GM12878 (cell line): ENCODE measurements around the gene P4HA2. TPM values are rescaled to one million over a fixed set of nuclear protein-coding genes. Genes with fewer than 3 reads are reported as not detected.

Experiments used
- ATAC-seq: fragments of 200-7000 bp; cut with Tn5 transposase; 3 replicates; pipeline ENCODE4 v1.9.1; 2020; ENCODE audit warnings: mild to moderate bottlenecking, moderate library complexity
- BruUV-seq: library from RNA; stranded (reverse); fragments of 400-500 nt; replicated peaks from 2 replicates; lab custom pipeline; 2021; lab: Mats Ljungman, UMichigan
- CTCF ChIA-PET: fragments of 300-600 bp; sonication (Branson Sonifier 250); formaldehyde crosslinking; extraction: SDS; loops from one replicate; lab custom pipeline; 2021; ENCODE audit warnings: inconsistent platforms; lab: Yijun Ruan, JAX
- POLR2A ChIA-PET: fragments of 350-600 bp; formaldehyde crosslinking; extraction: SDS; loops from one replicate; lab custom pipeline; 2021; ENCODE audit warnings: inconsistent platforms; lab: Charles Lee
- RAD21 ChIA-PET: fragments of 300-600 bp; sonication (Branson Sonifier 250); formaldehyde crosslinking; loops from one replicate; lab custom pipeline; 2023; ENCODE audit warnings: antibody characterized with exemption; ENCODE audit not compliant: unreplicated experiment; lab: Charles Lee
- SMC1A ChIA-PET: fragments of 300-600 bp; sonication (Branson Sonifier 250); formaldehyde crosslinking; loops from one replicate; lab custom pipeline; 2023; ENCODE audit not compliant: unreplicated experiment, uncharacterized antibody; lab: Charles Lee
- DNase-seq: peaks from one replicate; pipeline ENCODE4 v3.0.0-alpha.2; 2011; ENCODE audit warnings: low read depth, low spot score
- FAIRE-seq: peaks from 3 replicates; lab custom pipeline; 2011; peaks lifted over from hg19 to GRCh38; lab: Jason Lieb, UNC
- H2AFZ ChIP-seq: 2 replicates; pipeline ENCODE4 v1.6.0; 2011; ENCODE audit warnings: low read depth, low read length, control low read depth; ENCODE audit not compliant: control insufficient read depth
- H3K27ac ChIP-seq: 2 replicates; pipeline ENCODE4 v1.5.1; 2011; ENCODE audit warnings: control low read depth; ENCODE audit not compliant: control insufficient read depth, insufficient read depth
- H3K27me3 ChIP-seq, 2 experiments: replicated peaks in 1 of 2; 2 replicates each; pipeline versions ENCODE4 v1.6.0 to v1.6.1; 2011; ENCODE audit warnings: low read length in 1 of 2; ENCODE audit not compliant: control insufficient read depth in 2 of 2, insufficient read depth in 2 of 2
- H3K36me3 ChIP-seq, 2 experiments: 2 replicates each; pipeline ENCODE4 v1.5.1; 2011; ENCODE audit warnings: low read length in 1 of 2; ENCODE audit not compliant: control insufficient read depth in 2 of 2, insufficient read depth in 2 of 2
- H3K4me1 ChIP-seq: 2 replicates; pipeline ENCODE4 v1.6.1; 2011; ENCODE audit warnings: mild to moderate bottlenecking, low read length, moderate library complexity, mixed read lengths; ENCODE audit not compliant: control insufficient read depth, insufficient read depth
- H3K4me2 ChIP-seq: 2 replicates; pipeline ENCODE4 v1.6.0; 2011; ENCODE audit warnings: control low read depth; ENCODE audit not compliant: control insufficient read depth, insufficient read depth
- H3K4me3 ChIP-seq: fragments of 200-600 bp; sonication (generic); 2 replicates; pipeline ENCODE4 v1.5.1; 2016
- H3K79me2 ChIP-seq: 2 replicates; pipeline ENCODE4 v1.6.0; 2011; ENCODE audit warnings: low read length; ENCODE audit not compliant: control insufficient read depth, insufficient read depth
- H3K9ac ChIP-seq: 2 replicates; pipeline ENCODE4 v1.8.0; 2011; ENCODE audit warnings: low read length, control low read depth, mixed read lengths; ENCODE audit not compliant: control insufficient read depth, insufficient read depth
- H3K9me3 ChIP-seq: replicated peaks from 3 replicates; pipeline ENCODE4 v1.5.1; 2011; ENCODE audit warnings: mild to moderate bottlenecking, low read length; ENCODE audit not compliant: control insufficient read depth, insufficient read depth
- H4K20me1 ChIP-seq: 2 replicates; pipeline ENCODE4 v1.6.0; 2011; ENCODE audit not compliant: control insufficient read depth, insufficient read depth
- CHD2 ChIP-seq: IDR thresholded peaks from 2 replicates; pipeline ENCODE4 v1.6.1; 2011; ENCODE audit warnings: low read depth, low read length, improper control_type of control experiment, borderline replicate concordance
- HCFC1 ChIP-seq: fragments of 150-350 bp; IDR thresholded peaks from 2 replicates; pipeline ENCODE4 v1.6.1; 2014; ENCODE audit warnings: low read length
- PML ChIP-seq: IDR thresholded peaks from 2 replicates; pipeline ENCODE4 v1.6.1; 2012; ENCODE audit warnings: low read length, inconsistent platforms
- RAD21 ChIP-seq: IDR thresholded peaks from 2 replicates; pipeline ENCODE4 v1.6.1; 2011; ENCODE audit warnings: mild to moderate bottlenecking, low read depth, low read length, moderate library complexity; ENCODE audit not compliant: insufficient read depth
- SKIL ChIP-seq: fragments of 450-650 bp; IDR thresholded peaks from 2 replicates; pipeline ENCODE4 v1.6.1; 2017; ENCODE audit warnings: mild to moderate bottlenecking, low read depth, inconsistent platforms; ENCODE audit not compliant: poor library complexity, severe bottlenecking
- SMAD1 ChIP-seq: fragments of 450-650 bp; IDR thresholded peaks from 2 replicates; pipeline ENCODE4 v1.6.1; 2018; ENCODE audit warnings: mild to moderate bottlenecking, low read depth; ENCODE audit not compliant: partially characterized antibody
- TAF1 ChIP-seq: IDR thresholded peaks from 2 replicates; pipeline ENCODE4 v1.6.1; 2011; ENCODE audit warnings: mild to moderate bottlenecking, low read depth, low read length, borderline replicate concordance
- TBL1XR1 ChIP-seq: IDR thresholded peaks from 2 replicates; pipeline ENCODE4 v1.6.1; 2012; ENCODE audit warnings: low read depth, low read length, improper control_type of control experiment
- WGBS: methylation state at CpG from one replicate; pipeline ENCODE4 v1.1.6; 2016; ENCODE audit warnings: low lambda C conversion rate; ENCODE audit not compliant: insufficient replicate concordance, insufficient coverage; ENCODE audit errors: missing lambda C conversion rate; 5-methylcytosine and 5-hydroxymethylcytosine counted together
- in situ Hi-C: fragments of 300-500 bp; cut with MboI; formaldehyde crosslinking; loops from 9 replicates; pipeline ENCODE4 v1.14.3; 2018; ENCODE audit warnings: mixed read lengths
- intact Hi-C: fragments of 100-400 bp; cut with micrococcal nuclease; formaldehyde crosslinking; loops from one replicate; pipeline ENCODE4 v1.14.2; 2022; ENCODE audit not compliant: unreplicated experiment
- polyA plus RNA-seq, 11 experiments: library from polyadenylated mRNA; depleted of rRNA in 4 of 11; unstranded in 6 of 11; stranded (reverse) in 5 of 11; fragments of >200 nt; fragmentation: Nextera tagmentation in 4 of 11; fragmentation: Illumina TruSeq in 1 of 11; extraction: Ambion mirVana in 4 of 11; extraction: Trizol in 1 of 11; gene quantifications; 1 replicate in 1 of 11; 2 replicates in 10 of 11; pipeline versions ENCODE4 v1.2.1 to v1.2.3, GENCODE V29; 2011 to 2016; ENCODE audit warnings: inconsistent platforms in 2 of 11, missing spikeins in 2 of 11, low read depth in 1 of 11
- total RNA-seq, 4 experiments: library from RNA; depleted of rRNA in 3 of 4; stranded (reverse); fragments of >200 nt in 3 of 4; fragmentation: Illumina TruSeq in 1 of 4; extraction: Trizol in 1 of 4; gene quantifications; 2 replicates each; pipeline versions ENCODE4 v1.2.1 to v1.2.3, GENCODE V29; 2013 to 2021

The P4HA2 gene
- total and polyA plus RNA-seq, 10 of the 15 experiments (the other 5 are each of a cell fraction or from before 2014, with no cell fraction given), result 4.7 to 10.9 (median 7.5) TPM

- intact Hi-C loops, result no loop called here
- Histone ChIP-seq H3K9me3 (no peaks in the 10 kb centered on the region), H4K20me1 (no peaks in the 10 kb centered on the region), H3K27me3 (peaks cover 2 to 7% of the 10 kb centered on the region in 2 experiments), H3K79me2 (no peaks in the 10 kb centered on the region), H3K36me3 (no peaks in the 10 kb centered on the region), H3K4me2 (no peak overlapping the region), H3K4me3 (no peak overlapping the region), H3K9ac (no peak overlapping the region), H3K27ac (no peak overlapping the region), H3K4me1 (no peaks in the 10 kb centered on the region), H2AFZ (no peak overlapping the region)
- no TSS peak for BruUV-seq
- SMC1A ChIA-PET, result interaction anchor here (1.4 kb wide), 1 partner anchor 39 kb away, joined by 4 read pairs; no protein-coding TSS in a partner anchor
- DNase-seq, result no peak
- POLR2A ChIA-PET, result no interaction called here
- ATAC-seq, result no peak
- in situ Hi-C loops, result no loop called here
- WGBS, result 7% methylated on average over 8 of the region's 8 CpGs
- RAD21 ChIA-PET, result interaction anchor here (1.2 to 1.5 kb wide), 2 partner anchors 10 to 116 kb away, joined by 3 to 4 read pairs; partner anchors contain the start of gene SLC22A5
- CTCF ChIA-PET, result interaction anchor here (1.3 to 8.7 kb wide), 2 partner anchors 15 to 19 kb away, joined by 3 to 74 read pairs; no protein-coding TSS in a partner anchor
- TF ChIP-seq PML (no peak), CHD2 (no peak), TBL1XR1 (no peak)
- FAIRE-seq, result no peak
These were observed 26.0 kb upstream of the P4HA2 start for GRCh38 chr5:132253452-132254320.

- no peak overlapping the region for H3K4me3 ChIP-seq
- H3K9me3 ChIP-seq, result no peaks in the 10 kb centered on the region
- BruUV-seq, result no TSS peak
- no peak overlapping the region for H2AFZ ChIP-seq
- H3K27ac ChIP-seq, result no peak overlapping the region
- H3K4me1 ChIP-seq, result no peaks in the 10 kb centered on the region
- H3K36me3 ChIP-seq, result no peaks in the 10 kb centered on the region
- ChIA-PET POLR2A (no interaction called here), RAD21 (interaction anchor here (1.5 to 3.4 kb wide), 2 partner anchors 15 to 116 kb away, joined by 3 to 11 read pairs; partner anchors contain the start of gene SLC22A5), SMC1A (no interaction called here), CTCF (interaction anchor here (8.7 kb wide), 1 partner anchor 14 kb away, joined by 74 read pairs; no protein-coding TSS in a partner anchor)
- FAIRE-seq (no peak), ATAC-seq (no peak), DNase-seq (no peak)
- intact Hi-C loops (no loop called here), in situ Hi-C loops (no loop called here)
- no peaks in the 10 kb centered on the region for H4K20me1 ChIP-seq
- H3K79me2 ChIP-seq, result no peaks in the 10 kb centered on the region
- TF ChIP-seq SKIL, result no peak
- no peak for TF ChIP-seq TAF1
- TF ChIP-seq HCFC1, result no peak
- no peak for TF ChIP-seq SMAD1
- no peak for TF ChIP-seq RAD21
- peaks cover 2 to 6% of the 10 kb centered on the region in 2 experiments for H3K27me3 ChIP-seq
- H3K9ac ChIP-seq, result no peak overlapping the region
- 34% methylated on average over 4 of the region's 4 CpGs for WGBS
- H3K4me2 ChIP-seq, result no peak overlapping the region
These were observed 25.4 kb upstream of the P4HA2 start for GRCh38 chr5:132253008-132253441.
